HepG2 (cell line): ENCODE measurements around the gene RABGGTA. TPM values are rescaled to one million over a fixed set of nuclear protein-coding genes. Genes with fewer than 3 reads are reported as not detected.

Experiments
- ATAC-seq: fragments of 200-7000 bp; cut with Tn5 transposase; 3 replicates; pipeline ENCODE4 v1.9.1; 2020; ENCODE audit warnings: mild to moderate bottlenecking, moderate library complexity
- BruUV-seq: library from RNA; stranded (reverse); fragments of 400-500 nt; replicated peaks from 2 replicates; lab custom pipeline; 2021; lab: Mats Ljungman, UMichigan
- CTCF ChIA-PET: fragments of 300-600 bp; formaldehyde crosslinking; extraction: SDS; loops from one replicate; lab custom pipeline; 2021; ENCODE audit warnings: low total read pairs, inconsistent platforms, low intra/inter-chr PET ratio; lab: Yijun Ruan, JAX
- POLR2A ChIA-PET: fragments of 350-600 bp; sonication (Branson Sonifier 250); formaldehyde crosslinking; loops from one replicate; lab custom pipeline; 2020; ENCODE audit warnings: antibody characterized with exemption, inconsistent platforms; lab: Yijun Ruan, JAX
- DNase-seq: peaks from one replicate; pipeline ENCODE4 v3.0.0-alpha.2; 2015; ENCODE audit warnings: low spot score
- FAIRE-seq: peaks from 3 replicates; lab custom pipeline; 2011; peaks lifted over from hg19 to GRCh38; lab: Jason Lieb, UNC
- H2AFZ ChIP-seq: one replicate; pipeline ENCODE4 v1.6.1; 2011; ENCODE audit warnings: low read length, inconsistent platforms
- H3K27ac ChIP-seq: fragments of 300-600 bp; 3 replicates; pipeline ENCODE4 v1.8.0; 2011; ENCODE audit warnings: mixed run types, mild to moderate bottlenecking, mixed read lengths, low read length, inconsistent platforms; ENCODE audit not compliant: insufficient read depth; ENCODE audit errors: extremely low read length
- H3K27me3 ChIP-seq, 2 experiments: fragments of 200-600 bp in 1 of 2; 2 replicates in 1 of 2; 3 replicates in 1 of 2; pipeline versions ENCODE4 v1.6.0 to v1.8.0; 2011; ENCODE audit warnings: low read length in 2 of 2, mild to moderate bottlenecking in 2 of 2, moderate library complexity in 2 of 2, inconsistent platforms in 1 of 2; ENCODE audit not compliant: insufficient read depth in 2 of 2, control insufficient read depth in 1 of 2
- H3K36me3 ChIP-seq, 2 experiments: fragments of 200-600 bp in 1 of 2; replicated peaks in 1 of 2; 2 replicates in 1 of 2; 3 replicates in 1 of 2; pipeline versions ENCODE4 v1.5.1 to v1.8.0; 2011; ENCODE audit warnings: low read length in 2 of 2, inconsistent platforms in 1 of 2; ENCODE audit not compliant: insufficient read depth in 2 of 2, control insufficient read depth in 1 of 2
- H3K4me1 ChIP-seq: 2 replicates; pipeline ENCODE4 v1.5.1; 2012; ENCODE audit warnings: low read length, inconsistent platforms; ENCODE audit not compliant: insufficient read depth
- H3K4me2 ChIP-seq: 2 replicates; pipeline ENCODE4 v1.6.0; 2011; ENCODE audit warnings: low read depth, low read length, inconsistent platforms
- H3K4me3 ChIP-seq, 3 experiments: fragments of 200-600 bp in 1 of 3; sonication (generic), shearing (Covaris generic) in 1 of 3; replicated peaks in 1 of 3; 2 replicates each; pipeline ENCODE4 v1.5.1; 2011 to 2016; ENCODE audit warnings: low read length in 3 of 3, inconsistent platforms in 2 of 3, low read depth in 2 of 3, mild to moderate bottlenecking in 2 of 3, control low read depth in 1 of 3, mixed read lengths in 1 of 3; ENCODE audit not compliant: insufficient read depth in 1 of 3
- H3K79me2 ChIP-seq: one replicate; pipeline ENCODE4 v1.6.1; 2011; ENCODE audit warnings: low read length, inconsistent platforms; ENCODE audit not compliant: insufficient read depth
- H3K9ac ChIP-seq: 2 replicates; pipeline ENCODE4 v1.6.0; 2011; ENCODE audit warnings: mild to moderate bottlenecking, low read depth, low read length, inconsistent platforms; ENCODE audit not compliant: insufficient read depth
- H3K9me3 ChIP-seq: 2 replicates; pipeline ENCODE4 v1.5.1; 2012; ENCODE audit warnings: mild to moderate bottlenecking, low read length
- H4K20me1 ChIP-seq: 2 replicates; pipeline ENCODE4 v1.6.0; 2011; ENCODE audit warnings: inconsistent platforms, mild to moderate bottlenecking, low read length, moderate library complexity; ENCODE audit not compliant: insufficient read depth
- ARID2 ChIP-seq: sonication (generic); formaldehyde crosslinking; IDR thresholded peaks from 2 replicates; pipeline ENCODE4 v1.8.1; 2022; ENCODE audit warnings: mild to moderate bottlenecking, missing genetic modification reagents, borderline replicate concordance
- CREBL2 ChIP-seq: sonication (generic); formaldehyde crosslinking; IDR thresholded peaks from 2 replicates; pipeline ENCODE4 v1.8.1; 2023; ENCODE audit warnings: missing genetic modification reagents, mild to moderate bottlenecking, borderline replicate concordance
- NRL ChIP-seq: sonication (generic); formaldehyde crosslinking; IDR thresholded peaks from 2 replicates; pipeline ENCODE4 v1.5.0; 2020; ENCODE audit warnings: missing genetic modification reagents, mild to moderate bottlenecking, moderate library complexity, borderline replicate concordance
- PAF1 ChIP-seq: IDR thresholded peaks from 2 replicates; pipeline ENCODE4 v1.6.1; 2016; ENCODE audit warnings: missing genetic modification reagents, missing compliant biosample characterization
- SMAD3 ChIP-seq: sonication (generic); formaldehyde crosslinking; IDR thresholded peaks from 2 replicates; pipeline ENCODE4 v1.4.0; 2020; ENCODE audit warnings: missing genetic modification reagents
- ZBTB34 ChIP-seq: sonication (generic); formaldehyde crosslinking; IDR thresholded peaks from 2 replicates; pipeline ENCODE4 v1.8.0; 2022; ENCODE audit warnings: mild to moderate bottlenecking, missing genetic modification reagents
- ZNF607 ChIP-seq: sonication (generic); formaldehyde crosslinking; IDR thresholded peaks from 2 replicates; pipeline ENCODE4 v1.5.1; 2020; ENCODE audit warnings: missing genetic modification reagents, mild to moderate bottlenecking, borderline replicate concordance
- ZNF780A ChIP-seq: sonication (generic); formaldehyde crosslinking; IDR thresholded peaks from 2 replicates; pipeline ENCODE4 v1.8.0; 2022; ENCODE audit warnings: mild to moderate bottlenecking, missing genetic modification reagents, moderate library complexity
- ZNF816 ChIP-seq: sonication (generic); formaldehyde crosslinking; IDR thresholded peaks from 2 replicates; pipeline ENCODE4 v1.8.0; 2022; ENCODE audit warnings: missing genetic modification reagents, mild to moderate bottlenecking, borderline replicate concordance
- ZNF883 ChIP-seq: sonication (generic); formaldehyde crosslinking; IDR thresholded peaks from 2 replicates; pipeline ENCODE4 v1.5.1; 2020; ENCODE audit warnings: mild to moderate bottlenecking, missing genetic modification reagents; ENCODE audit errors: not compliant biosample characterization
- ZSCAN25 ChIP-seq: sonication (generic); formaldehyde crosslinking; IDR thresholded peaks from 2 replicates; pipeline ENCODE4 v1.8.0; 2022; ENCODE audit warnings: mild to moderate bottlenecking, missing genetic modification reagents
- WGBS: methylation state at CpG from one replicate; pipeline ENCODE4 v1.1.6; 2017; ENCODE audit warnings: low lambda C conversion rate; 5-methylcytosine and 5-hydroxymethylcytosine counted together
- in situ Hi-C: cut with HindIII; loops from 2 replicates; pipeline ENCODE4 v1.10.0; 2017; ENCODE audit warnings: low pct_unique_long_range_greater_than_20kb; ENCODE audit not compliant: extremely low pct_ligation_motif_present
- intact Hi-C: fragments of 100-400 bp; cut with micrococcal nuclease; formaldehyde crosslinking; loops from one replicate; pipeline ENCODE4 v1.10.0; 2022; ENCODE audit not compliant: unreplicated experiment
- polyA plus RNA-seq, 8 experiments: library from polyadenylated mRNA; depleted of rRNA in 3 of 8; stranded (reverse) in 7 of 8; unstranded in 1 of 8; fragments of >200 nt; fragmentation: Illumina TruSeq in 4 of 8; extraction: Trizol in 4 of 8; gene quantifications; 2 replicates each; pipeline versions ENCODE4 v1.2.1 to v1.2.3, GENCODE V29; 2011 to 2016; ENCODE audit warnings: low read depth in 4 of 8, missing spikeins in 1 of 8, mixed read lengths in 1 of 8; ENCODE audit not compliant: insufficient read depth in 1 of 8
- total RNA-seq, 5 experiments: library from RNA; depleted of rRNA; stranded (reverse); fragments of >200 nt; fragmentation: Illumina TruSeq; extraction: Trizol; gene quantifications; 2 replicates each; pipeline ENCODE4 v1.2.3, GENCODE V29; 2016; ENCODE audit warnings: low read depth in 1 of 5
- TF ChIP-seq, protein P1 (sequence below): sonication (generic); formaldehyde crosslinking; IDR thresholded peaks from 2 replicates; pipeline ENCODE4 v1.8.0; 2022; ENCODE audit warnings: low read depth, missing genetic modification reagents
- TF ChIP-seq, protein P2 (sequence below): sonication (generic); formaldehyde crosslinking; IDR thresholded peaks from 2 replicates; pipeline ENCODE4 v1.8.1; 2022; ENCODE audit warnings: mild to moderate bottlenecking, missing genetic modification reagents

The RABGGTA gene
- total and polyA plus RNA-seq, 2 of the 13 experiments (the other 11 are each of a cell fraction or from before 2014, with no cell fraction given) = 57.9 to 90.8 TPM

- TF ChIP-seq, protein P1, sequence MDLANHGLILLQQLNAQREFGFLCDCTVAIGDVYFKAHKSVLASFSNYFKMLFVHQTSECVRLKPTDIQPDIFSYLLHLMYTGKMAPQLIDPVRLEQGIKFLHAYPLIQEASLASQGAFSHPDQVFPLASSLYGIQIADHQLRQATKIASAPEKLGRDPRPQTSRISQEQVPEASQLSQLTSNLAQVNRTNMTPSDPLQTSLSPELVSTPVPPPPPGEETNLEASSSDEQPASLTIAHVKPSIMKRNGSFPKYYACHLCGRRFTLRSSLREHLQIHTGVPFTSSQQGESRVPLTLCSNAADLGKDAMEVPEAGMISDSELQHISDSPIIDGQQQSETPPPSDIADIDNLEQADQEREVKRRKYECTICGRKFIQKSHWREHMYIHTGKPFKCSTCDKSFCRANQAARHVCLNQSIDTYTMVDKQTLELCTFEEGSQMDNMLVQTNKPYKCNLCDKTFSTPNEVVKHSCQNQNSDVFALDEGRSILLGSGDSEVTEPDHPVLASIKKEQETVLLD (CRISPR knock-in tag) = 0 out of 2 replicates have a peak, but pooled peaks have one; percentile 31
- TF ChIP-seq ZSCAN25 (CRISPR knock-in tag) (no peak; the same call in 1 of the 2 replicates), ZNF780A (CRISPR knock-in tag) (0 out of 2 replicates have a peak, but pooled peaks have one; percentile 53), ZNF607 (CRISPR knock-in tag) (0 out of 2 replicates have a peak, but pooled peaks have one; percentile 8), ARID2 (CRISPR knock-in tag) (no peak), PAF1 (CRISPR knock-in tag) (0 out of 2 replicates have a peak, but pooled peaks have one; percentile 45)
These were observed 35.4 kb downstream of the RABGGTA start (continued) for GRCh38 chr14:24235804-24236688.

- Histone ChIP-seq H3K9ac (no peak overlapping the region), H3K4me3 (peak overlapping the region in 2 of 3 experiments; percentile 85 to 91; a peak in 1 of 6 replicates), H3K36me3 (peaks cover 32 to 56% of the 10 kb centered on the region in 2 experiments), H3K27me3 (peaks cover 0 to 4% of the 10 kb centered on the region in 2 experiments; a peak in 1 of 5 replicates), H3K9me3 (no peaks in the 10 kb centered on the region), H3K4me1 (peaks cover 39% of the 10 kb centered on the region), H3K27ac (no peak overlapping the region), H3K4me2 (peak overlapping the region; percentile 96), H2AFZ (no peak overlapping the region), H4K20me1 (peaks cover 7% of the 10 kb centered on the region; the same call in 1 of the 2 replicates), H3K79me2 (peaks cover 48% of the 10 kb centered on the region)
- CTCF ChIA-PET = no interaction called here
- intact Hi-C loops (loop anchor here (10.0 kb wide), 1 partner anchor 1190 kb away; no protein-coding TSS in a partner anchor), in situ Hi-C loops (no loop called here)
- POLR2A ChIA-PET = interaction anchor here (1.1 to 18.0 kb wide), 12 partner anchors 8 to 176 kb away, joined by 3 to 850 read pairs (median 5); partner anchors contain the start of genes CHMP4A, CIDEB, DHRS1 and LTB4R
- FAIRE-seq (peak; percentile 44), DNase-seq (no peak), ATAC-seq (no peak)
- no TSS peak for BruUV-seq
- 95% methylated on average over 3 of the region's 3 CpGs for WGBS
- TF ChIP-seq ZBTB34 (CRISPR knock-in tag) (no peak), SMAD3 (CRISPR knock-in tag) (no peak), ZNF816 (CRISPR knock-in tag) (no peak), CREBL2 (CRISPR knock-in tag) (no peak), NRL (CRISPR knock-in tag) (no peak), ZNF883 (CRISPR knock-in tag) (no peak)
- TF ChIP-seq, protein P2, sequence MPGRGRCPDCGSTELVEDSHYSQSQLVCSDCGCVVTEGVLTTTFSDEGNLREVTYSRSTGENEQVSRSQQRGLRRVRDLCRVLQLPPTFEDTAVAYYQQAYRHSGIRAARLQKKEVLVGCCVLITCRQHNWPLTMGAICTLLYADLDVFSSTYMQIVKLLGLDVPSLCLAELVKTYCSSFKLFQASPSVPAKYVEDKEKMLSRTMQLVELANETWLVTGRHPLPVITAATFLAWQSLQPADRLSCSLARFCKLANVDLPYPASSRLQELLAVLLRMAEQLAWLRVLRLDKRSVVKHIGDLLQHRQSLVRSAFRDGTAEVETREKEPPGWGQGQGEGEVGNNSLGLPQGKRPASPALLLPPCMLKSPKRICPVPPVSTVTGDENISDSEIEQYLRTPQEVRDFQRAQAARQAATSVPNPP (CRISPR knock-in tag) = no peak
These were observed 37.0 kb downstream of the RABGGTA start for GRCh38 chr14:24234095-24235005.
